ENCODE data around the gene MARCHF6.
A peak's percentile ranks its signal among the peaks of the same experiment; 100 is the strongest.

MARCHF6 gene

GRCh38 chr5:10321882-10322281, 31.6 kb upstream of the MARCHF6 start:
- Histone ChIP-seq H2AK5ac (ENCODE audit: low read length) (no peak overlapping the region), H2BK15ac (replicated peaks; ENCODE audit: low read depth) (no peak overlapping the region), H4K5ac (ENCODE audit: low read length) (no peak overlapping the region), H2BK120ac (ENCODE audit: low read depth, low read length) (no peak overlapping the region), H3K56ac (ENCODE audit: low read length) (no peak overlapping the region), H3K23ac (ENCODE audit: low read length) (no peak overlapping the region), H3K27ac (ENCODE audit: low read depth, low read length) (no peak overlapping the region), H3K9ac (ENCODE audit: low read length) (no peak overlapping the region), H3K79me1 (ENCODE audit: low read length) (no peaks in the 10 kb centered on the region), H3K4me2 (ENCODE audit: low read length) (no peak overlapping the region), H3K18ac (ENCODE audit: low read length) (no peak overlapping the region), H3K4me3 (ENCODE audit: low read length) (no peak overlapping the region), H3K4ac (ENCODE audit: low read depth, low read length) (no peak overlapping the region), H4K8ac (ENCODE audit: low read depth, low read length) (no peak overlapping the region), H3K4me1 (ENCODE audit: control insufficient read depth, low read depth, low read length) (no peaks in the 10 kb centered on the region), H3K36me3 (ENCODE audit: control insufficient read depth, insufficient read depth, low read length) (no peaks in the 10 kb centered on the region), H2BK5ac (ENCODE audit: low read length) (no peak overlapping the region), H3K79me2 (ENCODE audit: control insufficient read depth, insufficient read depth, low read length) (no peaks in the 10 kb centered on the region), H3K27me3 (ENCODE audit: insufficient read depth, low read length, poor library complexity) (no peaks in the 10 kb centered on the region)
- DNase-seq: no peak
- WGBS (ENCODE audit: extremely low coverage, insufficient coverage, low lambda C conversion rate): no CpG with 5 or more reads among the region's 9 CpGs

- Histone ChIP-seq H3K27ac (ENCODE audit: low read depth, low read length) (no peak overlapping the region), H3K36me3 (ENCODE audit: control insufficient read depth, insufficient read depth, low read length) (no peaks in the 10 kb centered on the region)
- peak; percentile 16 for DNase-seq
Measured at GRCh38 chr5:10323588-10324488, 29.7 kb upstream of the MARCHF6 start.

GRCh38 chr5:10324518-10325370, 28.8 kb upstream of the MARCHF6 start:
- DNase-seq: no peak
- Histone ChIP-seq H3K27me3 (ENCODE audit: insufficient read depth, low read length, poor library complexity) (no peaks in the 10 kb centered on the region), H3K4me3 (ENCODE audit: low read length) (no peak overlapping the region), H3K9ac (ENCODE audit: low read length) (no peak overlapping the region), H3K79me2 (ENCODE audit: control insufficient read depth, insufficient read depth, low read length) (no peaks in the 10 kb centered on the region), H3K79me1 (ENCODE audit: low read length) (no peaks in the 10 kb centered on the region), H4K8ac (ENCODE audit: low read depth, low read length) (no peak overlapping the region), H3K36me3 (ENCODE audit: control insufficient read depth, insufficient read depth, low read length) (no peaks in the 10 kb centered on the region), H3K4me2 (ENCODE audit: low read length) (no peak overlapping the region), H3K27ac (ENCODE audit: low read depth, low read length) (no peak overlapping the region), H3K56ac (ENCODE audit: low read length) (no peak overlapping the region), H3K18ac (ENCODE audit: low read length) (no peak overlapping the region), H2AK5ac (ENCODE audit: low read length) (no peak overlapping the region), H2BK120ac (ENCODE audit: low read depth, low read length) (no peak overlapping the region), H4K5ac (ENCODE audit: low read length) (no peak overlapping the region), H3K4me1 (ENCODE audit: control insufficient read depth, low read depth, low read length) (no peaks in the 10 kb centered on the region), H2BK15ac (replicated peaks; ENCODE audit: low read depth) (no peak overlapping the region), H3K23ac (ENCODE audit: low read length) (no peak overlapping the region), H3K4ac (ENCODE audit: low read depth, low read length) (no peak overlapping the region), H2BK5ac (ENCODE audit: low read length) (no peak overlapping the region)
- WGBS (ENCODE audit: extremely low coverage, insufficient coverage, low lambda C conversion rate): no CpG with 5 or more reads among the region's 6 CpGs

More at GRCh38 chr5:10323588-10324488, 29.7 kb upstream of the MARCHF6 start:
- Histone ChIP-seq H3K4me3 (ENCODE audit: low read length) (no peak overlapping the region), H3K18ac (ENCODE audit: low read length) (no peak overlapping the region), H2AK5ac (ENCODE audit: low read length) (no peak overlapping the region), H3K23ac (ENCODE audit: low read length) (no peak overlapping the region), H3K4me2 (ENCODE audit: low read length) (no peak overlapping the region), H4K5ac (ENCODE audit: low read length) (no peak overlapping the region), H4K8ac (ENCODE audit: low read depth, low read length) (no peak overlapping the region), H3K79me2 (ENCODE audit: control insufficient read depth, insufficient read depth, low read length) (no peaks in the 10 kb centered on the region), H3K79me1 (ENCODE audit: low read length) (no peaks in the 10 kb centered on the region), H2BK15ac (replicated peaks; ENCODE audit: low read depth) (no peak overlapping the region), H3K56ac (ENCODE audit: low read length) (no peak overlapping the region), H2BK5ac (ENCODE audit: low read length) (no peak overlapping the region), H3K27me3 (ENCODE audit: insufficient read depth, low read length, poor library complexity) (no peaks in the 10 kb centered on the region), H3K4ac (ENCODE audit: low read depth, low read length) (no peak overlapping the region), H2BK120ac (ENCODE audit: low read depth, low read length) (no peak overlapping the region), H3K4me1 (ENCODE audit: control insufficient read depth, low read depth, low read length) (no peaks in the 10 kb centered on the region), H3K9ac (ENCODE audit: low read length) (no peak overlapping the region)
- WGBS (ENCODE audit: extremely low coverage, insufficient coverage, low lambda C conversion rate): no CpG with 5 or more reads among the region's 6 CpGs

- no peak overlapping the region for H3K56ac ChIP-seq (ENCODE audit: low read length)
- H3K4me2 ChIP-seq (ENCODE audit: low read length): no peak overlapping the region
- H3K79me2 ChIP-seq (ENCODE audit: control insufficient read depth, insufficient read depth, low read length): no peaks in the 10 kb centered on the region
- no CpG with 5 or more reads among the region's 5 CpGs for WGBS (ENCODE audit: extremely low coverage, insufficient coverage, low lambda C conversion rate)
- H3K4ac ChIP-seq (ENCODE audit: low read depth, low read length): no peak overlapping the region
- no peak overlapping the region for H2BK15ac ChIP-seq (replicated peaks; ENCODE audit: low read depth)
- no peaks in the 10 kb centered on the region for H3K79me1 ChIP-seq (ENCODE audit: low read length)
- H2AK5ac ChIP-seq (ENCODE audit: low read length): no peak overlapping the region
- no peak overlapping the region for H3K23ac ChIP-seq (ENCODE audit: low read length)
- no peak overlapping the region for H2BK120ac ChIP-seq (ENCODE audit: low read depth, low read length)
- no peak overlapping the region for H3K27ac ChIP-seq (ENCODE audit: low read depth, low read length)
- H3K4me1 ChIP-seq (ENCODE audit: control insufficient read depth, low read depth, low read length): no peaks in the 10 kb centered on the region
- H3K9ac ChIP-seq (ENCODE audit: low read length): no peak overlapping the region
- no peak for DNase-seq
- H4K5ac ChIP-seq (ENCODE audit: low read length): no peak overlapping the region
- no peak overlapping the region for H4K8ac ChIP-seq (ENCODE audit: low read depth, low read length)
- no peak overlapping the region for H2BK5ac ChIP-seq (ENCODE audit: low read length)
- H3K18ac ChIP-seq (ENCODE audit: low read length): no peak overlapping the region
- no peak overlapping the region for H3K4me3 ChIP-seq (ENCODE audit: low read length)
- H3K36me3 ChIP-seq (ENCODE audit: control insufficient read depth, insufficient read depth, low read length): no peaks in the 10 kb centered on the region
- H3K27me3 ChIP-seq (ENCODE audit: insufficient read depth, low read length, poor library complexity): peaks cover 5% of the 10 kb centered on the region
Measured at GRCh38 chr5:10328323-10328722, 25.2 kb upstream of the MARCHF6 start.

- Histone ChIP-seq H3K4me2 (ENCODE audit: low read length) (no peak overlapping the region), H3K4me1 (ENCODE audit: control insufficient read depth, low read depth, low read length) (no peaks in the 10 kb centered on the region), H3K18ac (ENCODE audit: low read length) (no peak overlapping the region), H3K4ac (ENCODE audit: low read depth, low read length) (no peak overlapping the region), H3K56ac (ENCODE audit: low read length) (no peak overlapping the region), H3K79me2 (ENCODE audit: control insufficient read depth, insufficient read depth, low read length) (no peaks in the 10 kb centered on the region), H3K27ac (ENCODE audit: low read depth, low read length) (no peak overlapping the region), H4K5ac (ENCODE audit: low read length) (no peak overlapping the region), H2AK5ac (ENCODE audit: low read length) (no peak overlapping the region), H2BK5ac (ENCODE audit: low read length) (no peak overlapping the region), H2BK15ac (replicated peaks; ENCODE audit: low read depth) (no peak overlapping the region), H4K8ac (ENCODE audit: low read depth, low read length) (no peak overlapping the region), H3K36me3 (ENCODE audit: control insufficient read depth, insufficient read depth, low read length) (no peaks in the 10 kb centered on the region), H3K27me3 (ENCODE audit: insufficient read depth, low read length, poor library complexity) (peaks cover 5% of the 10 kb centered on the region), H3K79me1 (ENCODE audit: low read length) (no peaks in the 10 kb centered on the region), H3K4me3 (ENCODE audit: low read length) (no peak overlapping the region), H2BK120ac (ENCODE audit: low read depth, low read length) (no peak overlapping the region), H3K23ac (ENCODE audit: low read length) (no peak overlapping the region), H3K9ac (ENCODE audit: low read length) (no peak overlapping the region)
- no CpG with 5 or more reads among the region's 2 CpGs for WGBS (ENCODE audit: extremely low coverage, insufficient coverage, low lambda C conversion rate)
- no peak for DNase-seq
Measured at GRCh38 chr5:10329446-10329819, 24.1 kb upstream of the MARCHF6 start.

All from mesendoderm (in vitro differentiated cells).